Colonic mucosa (tissue), 4 donors: ENCODE results near the gene ORC1. TPM values are rescaled to one million over a fixed set of nuclear protein-coding genes. Genes with fewer than 3 reads are reported as not detected.

Experiments
- DNase-seq: peaks from one replicate; pipeline ENCODE4 v3.0.0-alpha.2; 2020
- H3K27ac ChIP-seq: fragments of 200-600 bp; one replicate; pipeline ENCODE4 v1.8.0; 2021
- H3K27me3 ChIP-seq: fragments of 200-600 bp; one replicate; pipeline ENCODE4 v1.8.0; 2021
- H3K36me3 ChIP-seq: fragments of 200-600 bp; one replicate; pipeline ENCODE4 v1.8.0; 2021
- H3K4me1 ChIP-seq: fragments of 200-600 bp; one replicate; pipeline ENCODE4 v1.8.0; 2021; ENCODE audit warnings: mild to moderate bottlenecking
- H3K4me3 ChIP-seq: fragments of 200-600 bp; one replicate; pipeline ENCODE4 v1.8.0; 2021
- H3K9ac ChIP-seq, 2 donors: one replicate each; pipeline ENCODE4 v1.7.0; 2013; ENCODE audit warnings: control low read depth in 2 of 2, low read depth in 2 of 2, low read length in 2 of 2
- H3K9me3 ChIP-seq: fragments of 200-600 bp; one replicate; pipeline ENCODE4 v1.8.0; 2021
- intact Hi-C: fragments of 100-400 bp; cut with DNase I; formaldehyde crosslinking; loops from one replicate; pipeline ENCODE4 v1.14.1; 2022
- total RNA-seq, 2 donors: library from RNA; stranded (reverse); fragmentation: NEBNext Ultra II Directional in 1 of 2; extraction: Animal tissue kit (Norgen Biotek cat#: 25700) in 1 of 2; gene quantifications; one replicate each; pipeline ENCODE4 v1.2.1, GENCODE V29; 2021
- TF ChIP-seq, protein P1 (sequence below): fragments of 200-600 bp; IDR thresholded peaks from one replicate; pipeline ENCODE4 v1.8.0; 2022; ENCODE audit warnings: antibody characterized with exemption, mild to moderate bottlenecking
- donor health status: healthy.
- donor health status: DM: no; HTN: no; CAD: no.
- donor health status: DM: no; HTN: no; CAD: no.

ORC1 gene
- total RNA-seq, 2 donors from 2014 or later = 4.9 to 19.6 TPM

DNA sequence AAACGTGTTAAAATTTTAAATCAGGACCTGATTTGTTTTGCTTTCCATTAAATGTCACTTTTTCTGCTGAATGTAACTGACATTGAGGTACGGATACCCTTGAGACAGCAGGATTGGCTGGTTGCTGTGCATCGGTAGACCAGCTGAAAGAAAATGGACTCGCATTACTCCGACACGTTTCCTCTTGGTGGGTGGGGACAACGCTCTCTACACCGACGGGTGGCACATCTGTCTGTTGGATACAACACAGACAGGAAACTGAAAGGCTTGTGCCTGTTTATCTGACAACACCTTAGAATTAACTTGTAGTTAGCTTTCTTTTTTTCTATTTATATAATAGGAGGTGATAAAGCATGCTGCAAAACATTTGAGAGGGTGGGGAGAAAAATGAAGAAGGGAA is 19.5 kb upstream of the ORC1 start:
- Histone ChIP-seq H3K9ac (no peak overlapping the region), H3K27ac (no peak overlapping the region), H3K4me1 (no peaks in the 10 kb centered on the region), H3K27me3 (no peaks in the 10 kb centered on the region), H3K36me3 (peaks cover 2% of the 10 kb centered on the region), H3K4me3 (no peak overlapping the region), H3K9me3 (no peaks in the 10 kb centered on the region)
- no peak for DNase-seq
- intact Hi-C loops = no loop called here
- TF ChIP-seq, protein P1, sequence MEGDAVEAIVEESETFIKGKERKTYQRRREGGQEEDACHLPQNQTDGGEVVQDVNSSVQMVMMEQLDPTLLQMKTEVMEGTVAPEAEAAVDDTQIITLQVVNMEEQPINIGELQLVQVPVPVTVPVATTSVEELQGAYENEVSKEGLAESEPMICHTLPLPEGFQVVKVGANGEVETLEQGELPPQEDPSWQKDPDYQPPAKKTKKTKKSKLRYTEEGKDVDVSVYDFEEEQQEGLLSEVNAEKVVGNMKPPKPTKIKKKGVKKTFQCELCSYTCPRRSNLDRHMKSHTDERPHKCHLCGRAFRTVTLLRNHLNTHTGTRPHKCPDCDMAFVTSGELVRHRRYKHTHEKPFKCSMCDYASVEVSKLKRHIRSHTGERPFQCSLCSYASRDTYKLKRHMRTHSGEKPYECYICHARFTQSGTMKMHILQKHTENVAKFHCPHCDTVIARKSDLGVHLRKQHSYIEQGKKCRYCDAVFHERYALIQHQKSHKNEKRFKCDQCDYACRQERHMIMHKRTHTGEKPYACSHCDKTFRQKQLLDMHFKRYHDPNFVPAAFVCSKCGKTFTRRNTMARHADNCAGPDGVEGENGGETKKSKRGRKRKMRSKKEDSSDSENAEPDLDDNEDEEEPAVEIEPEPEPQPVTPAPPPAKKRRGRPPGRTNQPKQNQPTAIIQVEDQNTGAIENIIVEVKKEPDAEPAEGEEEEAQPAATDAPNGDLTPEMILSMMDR = no peak

DNA sequence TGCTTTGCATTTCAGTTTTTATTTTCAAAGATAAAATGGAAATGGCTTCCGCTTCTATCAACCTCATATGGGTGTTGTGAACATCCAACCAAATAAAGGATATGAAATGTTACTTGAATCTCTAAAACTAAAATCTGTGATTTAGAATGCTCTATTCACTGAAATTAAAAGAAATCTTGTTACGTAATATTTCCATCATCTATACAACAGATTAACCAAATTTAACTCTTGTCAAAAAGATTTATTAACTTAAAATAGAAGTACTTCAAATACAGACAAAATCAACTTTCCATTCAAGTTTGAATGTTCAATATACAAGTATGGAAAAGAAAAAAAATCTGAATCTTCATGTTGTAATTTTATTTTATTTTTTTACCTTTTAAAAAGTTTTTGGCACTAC is 18.8 kb upstream of the ORC1 start:
- intact Hi-C loops = no loop called here
- no peak overlapping the region for H3K9ac ChIP-seq
- DNase-seq = no peak
- H3K4me3 ChIP-seq = no peak overlapping the region
- H3K27me3 ChIP-seq = no peaks in the 10 kb centered on the region
- TF ChIP-seq, protein P1 = no peak
- peaks cover 7% of the 10 kb centered on the region for H3K36me3 ChIP-seq
- H3K9me3 ChIP-seq = no peaks in the 10 kb centered on the region
- no peak overlapping the region for H3K27ac ChIP-seq
- H3K4me1 ChIP-seq = no peaks in the 10 kb centered on the region

DNA sequence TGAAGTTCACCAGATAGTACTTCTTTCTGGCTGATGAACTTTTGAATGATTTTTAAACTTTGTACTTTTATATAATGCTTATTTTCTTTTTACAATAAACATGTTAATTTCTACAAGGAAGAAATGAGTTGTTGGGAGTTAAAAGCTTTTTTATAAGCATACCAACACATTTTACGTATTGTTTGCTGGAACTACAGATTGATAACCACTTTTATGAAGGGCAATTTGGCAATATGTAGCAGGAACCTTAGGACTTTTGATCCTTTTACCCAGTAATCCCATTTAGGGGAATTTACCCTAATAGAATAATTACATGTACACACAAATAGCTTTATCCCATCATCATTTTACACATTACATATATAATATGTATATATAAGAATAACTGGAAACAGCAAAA is 16.5 kb upstream of the ORC1 start:
- intact Hi-C loops = no loop called here
- no peak for DNase-seq
- TF ChIP-seq, protein P1 = no peak
- H3K4me1 ChIP-seq = no peaks in the 10 kb centered on the region
- no peak overlapping the region for H3K9ac ChIP-seq
- H3K36me3 ChIP-seq = peaks cover 11% of the 10 kb centered on the region
- no peaks in the 10 kb centered on the region for H3K27me3 ChIP-seq
- H3K27ac ChIP-seq = no peak overlapping the region
- H3K4me3 ChIP-seq = no peak overlapping the region
- H3K9me3 ChIP-seq = no peaks in the 10 kb centered on the region

DNA sequence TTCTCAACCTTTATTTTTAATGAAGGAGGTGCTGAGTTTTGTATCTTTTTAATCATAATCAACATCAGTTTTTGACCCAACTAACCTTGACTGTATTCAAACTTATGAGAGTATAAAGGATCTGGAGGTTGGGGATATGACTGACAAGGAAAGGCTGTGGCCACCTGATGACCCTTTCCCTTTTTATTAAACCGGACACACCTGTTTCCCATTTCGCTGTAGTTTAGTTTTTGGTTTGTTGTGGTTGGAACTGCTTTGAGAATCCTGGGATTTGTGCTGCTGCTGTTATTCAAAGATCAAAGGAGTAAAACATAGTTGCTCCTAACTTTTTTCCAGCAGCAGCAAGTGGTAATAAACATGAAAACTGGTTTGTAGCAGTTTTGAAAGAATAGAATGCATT is 12.6 kb upstream of the ORC1 start:
- TF ChIP-seq, protein P1 = no peak
- Histone ChIP-seq H3K27ac (no peak overlapping the region), H3K4me3 (no peak overlapping the region), H3K36me3 (peaks cover 21% of the 10 kb centered on the region), H3K9me3 (no peaks in the 10 kb centered on the region), H3K27me3 (no peaks in the 10 kb centered on the region), H3K4me1 (no peaks in the 10 kb centered on the region), H3K9ac (no peak overlapping the region)
- intact Hi-C loops = no loop called here
- DNase-seq = no peak

DNA sequence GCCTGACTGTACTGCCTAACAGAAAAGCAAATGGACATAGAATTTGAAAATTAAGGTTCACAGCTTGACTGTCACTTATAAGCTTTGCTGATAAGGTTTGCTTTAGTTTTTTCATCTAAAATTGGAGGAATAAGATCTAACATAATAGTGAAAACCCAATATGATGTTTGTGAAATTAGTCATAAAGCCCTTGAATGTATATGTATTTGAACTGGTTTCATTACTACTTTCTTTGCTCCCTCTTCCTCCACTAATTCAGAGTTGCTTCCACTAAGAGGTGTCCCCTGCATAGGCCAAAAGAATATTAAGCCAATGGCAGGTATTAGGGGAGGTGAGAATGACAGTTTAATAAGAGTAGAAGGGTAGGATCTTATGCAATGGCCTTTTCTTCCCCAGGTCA is 10.7 kb upstream of the ORC1 start:
- TF ChIP-seq, protein P1 = no peak
- Histone ChIP-seq H3K27ac (no peak overlapping the region), H3K36me3 (peaks cover 34% of the 10 kb centered on the region), H3K4me1 (no peaks in the 10 kb centered on the region), H3K4me3 (no peak overlapping the region), H3K27me3 (no peaks in the 10 kb centered on the region), H3K9ac (no peak overlapping the region), H3K9me3 (no peaks in the 10 kb centered on the region)
- intact Hi-C loops = no loop called here
- no peak for DNase-seq
